Type B pancreatic cell (in vitro differentiated cells): ENCODE results near the gene FAM210A. TPM values are rescaled to one million over a fixed set of nuclear protein-coding genes. Genes with fewer than 3 reads are reported as not detected.

Source experiments
- DNase-seq: peaks from one replicate; pipeline ENCODE4 v3.0.0; 2021; ENCODE audit warnings: mixed read lengths; ENCODE audit not compliant: unreplicated experiment; ENCODE audit errors: extremely low spot score
- H3K27ac Mint-ChIP-seq: 2 replicates; pipeline ENCODE4 v1.8.0; 2021; ENCODE audit warnings: mild to moderate bottlenecking, mixed read lengths
- H3K27me3 Mint-ChIP-seq: 2 replicates; pipeline ENCODE4 v1.8.0; 2021; ENCODE audit warnings: mixed read lengths
- H3K36me3 Mint-ChIP-seq: 2 replicates; pipeline ENCODE4 v1.8.0; 2021; ENCODE audit warnings: mixed read lengths
- H3K4me1 Mint-ChIP-seq: one replicate; pipeline ENCODE4 v1.8.0; 2021; ENCODE audit warnings: mixed read lengths; ENCODE audit not compliant: unreplicated experiment
- H3K4me3 Mint-ChIP-seq: 2 replicates; pipeline ENCODE4 v1.8.0; 2021; ENCODE audit warnings: mild to moderate bottlenecking, mixed read lengths
- H3K9me3 Mint-ChIP-seq: 2 replicates; pipeline ENCODE4 v1.8.0; 2021; ENCODE audit warnings: mixed read lengths
- CTCF ChIP-seq: fragments of 200-600 bp; sonication (generic); conservative IDR thresholded peaks from 2 replicates; pipeline ENCODE4 v1.5.0; 2021; ENCODE audit warnings: antibody characterized with exemption, mild to moderate bottlenecking
- long read RNA-seq: library from polyadenylated mRNA; unstranded; transcript quantifications from one replicate; pipeline ENCODE4 v2.0.0, GENCODE V29; 2020
- total RNA-seq: library from RNA; stranded (reverse); gene quantifications from 2 replicates; pipeline ENCODE4 v1.2.1, GENCODE V29; 2021; ENCODE audit warnings: low replicate concordance

Gene FAM210A, protein sequence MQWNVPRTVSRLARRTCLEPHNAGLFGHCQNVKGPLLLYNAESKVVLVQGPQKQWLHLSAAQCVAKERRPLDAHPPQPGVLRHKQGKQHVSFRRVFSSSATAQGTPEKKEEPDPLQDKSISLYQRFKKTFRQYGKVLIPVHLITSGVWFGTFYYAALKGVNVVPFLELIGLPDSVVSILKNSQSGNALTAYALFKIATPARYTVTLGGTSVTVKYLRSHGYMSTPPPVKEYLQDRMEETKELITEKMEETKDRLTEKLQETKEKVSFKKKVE
- total RNA-seq = 16.4 and 16.9 TPM in 2 replicates
- long read RNA-seq, full-length matches to known transcripts = 7 of 13 reads
- long read RNA-seq, partial matches to known transcripts = 2 of 13 reads
- long read RNA-seq, other reads (novel, unspliced or antisense) = 4 of 13 reads

GRCh38 chr18:13726232-13726971 is at the start of gene FAM210A, which contains the start of gene RNMT:
FAM210A (minus strand) TSS chr18:13726558; CDS start chr18:13682077, 44,481 bp downstream.
RNMT (plus strand) TSS chr18:13726673; CDS start chr18:13731518, 4,845 bp downstream.
- TF ChIP-seq CTCF = no peak
- Mint-ChIP-seq H3K27me3 (no peaks in the 10 kb centered on the region), H3K9me3 (no peaks in the 10 kb centered on the region), H3K36me3 (peaks cover 8% of the 10 kb centered on the region), H3K4me1 (peaks cover 23% of the 10 kb centered on the region), H3K4me3 (peak within 1 kb of the TSS; percentile 91), H3K27ac (peak within 1 kb of the TSS; percentile 92)
- DNase-seq = peak; percentile 96

GRCh38 chr18:13775058-13775457 is 48.7 kb upstream of the FAM210A start:
- H3K27ac Mint-ChIP-seq = no peak overlapping the region
- no peaks in the 10 kb centered on the region for H3K36me3 Mint-ChIP-seq
- TF ChIP-seq CTCF = no peak
- DNase-seq = no peak
- H3K9me3 Mint-ChIP-seq = no peaks in the 10 kb centered on the region
- no peak overlapping the region for H3K4me3 Mint-ChIP-seq
- H3K4me1 Mint-ChIP-seq = no peaks in the 10 kb centered on the region
- H3K27me3 Mint-ChIP-seq = no peaks in the 10 kb centered on the region

DNA sequence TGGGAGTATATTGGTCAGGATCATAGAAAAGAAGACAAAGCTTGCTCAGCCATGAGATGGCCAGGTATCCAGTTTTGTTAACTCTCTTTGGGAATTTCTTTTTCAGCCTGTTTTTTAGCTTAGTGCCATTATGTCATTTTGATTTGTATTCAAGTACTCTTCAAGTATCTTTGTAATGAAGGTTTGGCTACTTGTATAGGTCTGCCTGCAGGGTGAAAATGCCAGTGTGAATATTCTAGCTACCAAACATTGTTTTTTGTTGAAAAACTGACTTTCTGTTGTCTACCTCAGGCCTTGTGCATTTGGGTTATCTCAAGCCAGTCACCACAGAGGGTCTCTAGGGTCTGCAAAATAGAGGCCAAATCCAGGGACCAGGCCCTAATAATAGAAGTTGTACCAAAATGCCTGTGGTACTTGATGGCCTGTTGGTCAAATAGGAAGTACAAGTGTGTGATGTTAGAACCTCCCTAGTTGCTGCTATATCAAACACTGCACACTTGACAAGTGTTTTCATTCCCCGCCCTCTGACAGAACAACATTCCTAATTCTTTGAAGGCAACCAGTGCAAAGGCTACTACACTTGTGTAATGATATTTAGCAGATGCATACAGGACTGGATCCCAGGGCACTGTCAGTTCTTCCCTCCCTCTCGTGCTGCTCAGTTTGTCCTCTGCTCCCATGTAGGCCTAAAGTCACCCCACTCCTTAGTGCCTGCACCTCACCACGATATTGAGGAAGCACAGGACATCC is 36.5 kb upstream of the FAM210A start:
- Mint-ChIP-seq H3K9me3 (peaks cover 19% of the 10 kb centered on the region), H3K4me1 (no peaks in the 10 kb centered on the region), H3K36me3 (peaks cover 24% of the 10 kb centered on the region), H3K27ac (no peak overlapping the region), H3K4me3 (no peak overlapping the region), H3K27me3 (no peaks in the 10 kb centered on the region)
- no peak for TF ChIP-seq CTCF
- DNase-seq = no peak

DNA sequence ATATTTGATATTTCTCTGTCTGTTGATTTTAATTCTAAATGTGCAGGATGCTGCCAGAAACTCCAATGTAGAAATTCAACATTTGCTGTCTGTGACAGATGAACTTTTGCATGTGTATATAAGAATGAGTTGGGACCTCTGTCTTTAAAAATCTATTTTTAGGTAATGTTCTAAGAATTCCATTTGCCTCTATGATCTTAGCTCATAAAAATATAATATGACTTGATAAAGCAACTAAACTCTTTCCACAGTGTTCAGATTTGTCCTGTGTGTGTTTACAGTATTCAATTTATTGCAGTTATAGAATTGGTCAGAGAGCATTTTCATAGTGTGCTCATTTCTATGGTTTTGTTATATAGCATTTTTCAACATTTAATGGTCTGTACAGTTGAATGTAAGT is 33.7 kb upstream of the FAM210A start:
- H3K4me1 Mint-ChIP-seq = no peaks in the 10 kb centered on the region
- no peak overlapping the region for H3K4me3 Mint-ChIP-seq
- H3K36me3 Mint-ChIP-seq = peaks cover 46% of the 10 kb centered on the region
- DNase-seq = no peak
- no peaks in the 10 kb centered on the region for H3K27me3 Mint-ChIP-seq
- H3K9me3 Mint-ChIP-seq = peaks cover 8% of the 10 kb centered on the region
- TF ChIP-seq CTCF = no peak
- H3K27ac Mint-ChIP-seq = no peak overlapping the region

DNA sequence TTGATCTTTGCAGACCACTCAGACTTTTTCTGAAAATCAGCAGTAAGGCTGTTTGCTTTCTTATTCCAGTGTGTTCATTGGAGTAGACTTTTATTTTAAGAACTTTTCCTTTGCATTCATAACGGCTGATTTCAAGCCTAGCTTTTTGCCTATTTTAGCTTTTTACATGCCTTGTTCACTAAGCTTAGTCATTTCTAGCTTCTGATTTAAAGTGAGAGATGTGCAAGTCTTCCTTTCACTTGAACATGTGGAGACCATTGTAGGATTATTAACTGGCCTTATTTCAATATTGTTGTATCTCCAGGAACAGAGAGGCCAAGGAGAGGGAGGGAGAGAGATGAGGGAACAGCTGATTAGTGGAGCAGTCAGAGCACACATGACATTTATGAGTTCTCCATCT is 32.3 kb upstream of the FAM210A start:
- H3K27ac Mint-ChIP-seq = no peak overlapping the region
- no peaks in the 10 kb centered on the region for H3K4me1 Mint-ChIP-seq
- no peak overlapping the region for H3K4me3 Mint-ChIP-seq
- no peak for TF ChIP-seq CTCF
- H3K36me3 Mint-ChIP-seq = peaks cover 45% of the 10 kb centered on the region
- H3K27me3 Mint-ChIP-seq = no peaks in the 10 kb centered on the region
- DNase-seq = no peak
- no peaks in the 10 kb centered on the region for H3K9me3 Mint-ChIP-seq
